GM12872 (cell line): ENCODE results near the gene NYNRIN.
A peak's percentile ranks its signal among the peaks of the same experiment; 100 is the strongest.

Experiments
- TF ChIP-seq, protein P1 (sequence below): IDR thresholded peaks from 3 replicates; pipeline ENCODE4 v1.5.1; 2011; ENCODE audit warnings: low read depth, mild to moderate bottlenecking, low read length, moderate library complexity; ENCODE audit not compliant: insufficient read depth

The NYNRIN gene

GRCh38 chr14:24435998-24436354 is 37.2 kb downstream of the NYNRIN start:
- TF ChIP-seq, protein P1, sequence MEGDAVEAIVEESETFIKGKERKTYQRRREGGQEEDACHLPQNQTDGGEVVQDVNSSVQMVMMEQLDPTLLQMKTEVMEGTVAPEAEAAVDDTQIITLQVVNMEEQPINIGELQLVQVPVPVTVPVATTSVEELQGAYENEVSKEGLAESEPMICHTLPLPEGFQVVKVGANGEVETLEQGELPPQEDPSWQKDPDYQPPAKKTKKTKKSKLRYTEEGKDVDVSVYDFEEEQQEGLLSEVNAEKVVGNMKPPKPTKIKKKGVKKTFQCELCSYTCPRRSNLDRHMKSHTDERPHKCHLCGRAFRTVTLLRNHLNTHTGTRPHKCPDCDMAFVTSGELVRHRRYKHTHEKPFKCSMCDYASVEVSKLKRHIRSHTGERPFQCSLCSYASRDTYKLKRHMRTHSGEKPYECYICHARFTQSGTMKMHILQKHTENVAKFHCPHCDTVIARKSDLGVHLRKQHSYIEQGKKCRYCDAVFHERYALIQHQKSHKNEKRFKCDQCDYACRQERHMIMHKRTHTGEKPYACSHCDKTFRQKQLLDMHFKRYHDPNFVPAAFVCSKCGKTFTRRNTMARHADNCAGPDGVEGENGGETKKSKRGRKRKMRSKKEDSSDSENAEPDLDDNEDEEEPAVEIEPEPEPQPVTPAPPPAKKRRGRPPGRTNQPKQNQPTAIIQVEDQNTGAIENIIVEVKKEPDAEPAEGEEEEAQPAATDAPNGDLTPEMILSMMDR: no peak

DNA sequence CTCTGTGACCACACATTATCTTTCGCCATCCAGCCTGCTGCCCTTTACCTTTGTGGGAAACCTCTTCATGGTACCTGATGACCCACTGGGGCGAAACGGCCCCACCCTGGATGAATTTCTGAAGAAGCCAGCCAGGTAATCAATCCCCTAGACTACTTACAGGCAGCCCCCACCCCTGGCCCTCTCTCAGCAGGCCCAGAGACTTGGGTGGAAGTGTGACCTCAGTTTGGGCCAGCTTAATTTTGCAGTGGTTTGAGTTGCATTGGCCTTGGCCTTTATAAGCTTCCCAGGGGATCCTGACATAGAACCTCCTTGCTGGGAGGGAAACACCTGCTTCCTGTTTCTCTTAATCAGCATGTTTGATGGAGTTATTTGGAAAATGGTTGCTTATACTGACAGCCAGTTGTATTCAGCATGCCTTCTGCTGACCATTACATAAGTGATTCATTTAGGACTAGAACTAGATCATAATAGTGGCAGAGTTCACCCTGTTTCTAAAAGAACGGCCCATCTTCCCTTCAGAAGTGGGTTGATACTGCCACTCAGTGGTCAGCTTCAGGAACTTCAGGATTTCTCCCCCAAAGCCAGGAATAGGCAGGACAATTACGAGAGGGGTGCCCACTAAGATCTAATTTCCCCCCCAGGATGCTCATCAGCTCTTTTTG is 37.7 kb downstream of the NYNRIN start:
- TF ChIP-seq, protein P1: peak; percentile 76

DNA sequence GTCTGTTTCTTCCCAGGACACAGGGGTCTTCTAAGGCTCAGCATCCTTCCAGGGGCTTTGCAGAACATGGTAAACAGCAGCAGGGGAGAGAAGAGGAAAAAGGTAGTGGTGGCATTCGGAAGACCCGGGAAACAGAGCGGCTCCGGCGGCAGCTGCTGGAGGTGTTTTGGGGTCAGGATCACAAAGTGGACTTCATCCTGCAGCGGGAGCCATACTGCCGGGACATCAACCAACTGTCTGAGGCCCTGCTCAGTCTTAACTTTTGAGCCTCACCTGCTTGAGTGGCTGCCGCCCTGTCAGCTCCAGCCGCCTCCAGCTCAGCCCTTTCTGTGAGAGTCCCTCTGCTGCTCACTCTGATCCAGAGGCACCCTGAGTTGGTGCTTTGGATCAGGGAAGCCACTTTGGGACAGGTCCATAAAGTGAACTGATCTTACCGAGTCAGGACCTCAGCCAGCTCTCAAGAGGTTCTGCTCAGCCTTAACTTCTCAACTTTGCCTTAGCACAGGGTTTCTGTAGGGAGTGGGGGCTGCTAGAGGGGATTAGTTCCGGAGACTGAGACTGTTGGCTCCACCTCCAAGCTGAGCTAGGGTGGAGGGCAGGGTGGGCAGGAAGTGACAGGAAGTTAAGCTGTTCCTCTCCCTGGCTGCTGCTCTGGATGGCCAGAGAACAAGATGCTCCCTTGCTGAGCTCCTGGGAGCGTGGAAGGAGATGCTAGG is 38.4 kb downstream of the NYNRIN start:
- TF ChIP-seq, protein P1: no peak

DNA sequence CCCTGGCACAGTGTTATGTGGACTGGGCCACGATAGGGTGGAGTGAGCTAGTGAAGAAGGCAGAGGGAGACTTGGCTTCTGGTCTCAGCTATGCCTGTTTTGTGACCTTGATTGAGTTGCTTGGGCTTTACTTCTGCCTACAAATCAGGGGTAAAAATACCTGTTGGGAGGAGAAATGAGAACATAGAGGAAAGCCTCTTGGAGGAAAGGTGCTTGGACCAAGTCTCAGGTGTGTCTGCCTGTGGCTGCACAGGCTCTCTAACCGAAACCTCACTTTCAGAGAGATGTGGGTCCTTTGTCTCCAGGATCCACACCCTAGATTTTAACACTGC is 38.9 kb downstream of the NYNRIN start:
- TF ChIP-seq, protein P1: no peak

- TF ChIP-seq, protein P1: no peak
Observed at GRCh38 chr14:24438223-24439097, 39.7 kb downstream of the NYNRIN start.

- TF ChIP-seq, protein P1: no peak
Observed at GRCh38 chr14:24439257-24439656, 40.5 kb downstream of the NYNRIN start.
